HG03378 (cell line): ENCODE data around the gene SERPINB8.

Source experiments
- ATAC-seq: cut with Tn5 transposase; IDR thresholded peaks from one replicate; pipeline ENCODE4 v1.9.1; 2021; ENCODE audit warnings: mild to moderate bottlenecking, moderate library complexity; ENCODE audit not compliant: unreplicated experiment

SERPINB8 gene

DNA sequence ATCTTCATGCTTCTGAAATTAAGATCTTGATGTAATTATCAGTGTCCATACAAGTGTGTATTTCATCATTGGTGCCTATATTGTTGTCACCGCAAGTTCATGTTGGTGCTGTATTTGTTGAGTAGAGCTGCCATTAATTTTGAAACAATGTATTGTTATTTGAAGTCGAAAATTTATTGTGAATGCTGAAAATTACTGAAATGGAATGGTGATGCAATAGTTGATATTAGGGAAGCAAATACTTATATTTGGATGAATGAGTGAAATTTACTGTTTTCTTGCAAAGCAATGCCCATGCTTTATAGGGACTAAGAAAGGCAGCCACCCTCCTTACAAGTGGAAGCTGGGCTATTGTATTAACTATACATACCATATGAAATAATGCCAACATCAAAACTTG, 41.6 kb downstream of the SERPINB8 start:
- ATAC-seq, result no peak

DNA sequence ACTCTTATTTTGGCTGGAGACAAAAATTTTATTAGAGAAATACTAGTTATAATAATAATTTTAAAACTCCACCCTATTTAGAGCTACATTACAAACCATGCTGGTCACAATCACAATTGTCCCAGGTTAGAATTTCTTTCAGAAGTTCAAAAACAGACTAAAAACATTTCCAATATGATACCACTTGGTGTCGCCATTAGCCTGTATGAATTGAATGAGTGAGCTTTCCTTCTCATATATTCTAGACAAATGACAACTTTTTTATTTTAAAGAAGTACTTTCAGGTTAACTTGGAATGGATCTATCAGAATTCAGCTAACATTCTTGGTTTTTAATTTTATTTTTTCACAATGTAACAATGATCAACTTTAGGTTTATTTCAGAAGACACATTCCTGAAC, 48.0 kb downstream of the SERPINB8 start:
- no peak for ATAC-seq

DNA sequence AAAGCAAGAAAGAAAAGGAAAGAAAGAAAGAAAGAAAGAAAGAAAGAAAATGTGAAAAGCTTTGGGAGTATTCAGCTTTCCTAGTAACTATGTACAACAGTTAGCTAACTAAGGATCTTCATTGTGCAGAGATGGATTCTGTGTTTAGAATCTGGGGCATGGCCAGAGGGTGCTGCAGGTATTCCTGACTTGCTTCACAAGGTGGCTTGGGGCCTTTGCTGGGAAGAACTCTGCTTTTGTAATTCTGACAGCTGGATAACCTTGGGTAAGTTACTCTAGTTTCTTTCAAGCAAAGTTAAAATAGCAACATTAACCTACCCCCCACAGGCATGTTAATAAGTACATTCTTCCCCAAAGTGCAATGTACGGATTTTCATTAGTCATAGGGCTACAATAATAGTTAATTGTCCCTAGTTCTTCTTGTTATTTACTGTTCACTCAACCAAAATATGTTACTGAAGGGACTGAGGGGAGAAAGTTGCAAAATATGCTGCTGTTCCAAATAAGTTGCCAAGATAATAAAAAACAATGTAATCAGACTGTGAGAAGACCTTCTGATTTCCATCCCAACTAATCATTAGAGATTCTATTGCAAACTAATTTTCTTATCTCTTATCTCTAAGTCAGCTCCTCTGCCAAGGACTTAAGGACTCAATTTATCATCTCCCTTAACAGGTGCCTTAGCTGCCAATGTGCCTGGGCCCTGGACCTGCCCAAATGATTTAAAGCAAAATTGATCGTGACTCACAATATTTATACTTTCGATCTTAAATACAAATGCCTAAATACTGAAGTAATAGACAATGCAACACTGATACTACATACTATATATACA, 50.3 kb downstream of the SERPINB8 start:
- ATAC-seq, result no peak

DNA sequence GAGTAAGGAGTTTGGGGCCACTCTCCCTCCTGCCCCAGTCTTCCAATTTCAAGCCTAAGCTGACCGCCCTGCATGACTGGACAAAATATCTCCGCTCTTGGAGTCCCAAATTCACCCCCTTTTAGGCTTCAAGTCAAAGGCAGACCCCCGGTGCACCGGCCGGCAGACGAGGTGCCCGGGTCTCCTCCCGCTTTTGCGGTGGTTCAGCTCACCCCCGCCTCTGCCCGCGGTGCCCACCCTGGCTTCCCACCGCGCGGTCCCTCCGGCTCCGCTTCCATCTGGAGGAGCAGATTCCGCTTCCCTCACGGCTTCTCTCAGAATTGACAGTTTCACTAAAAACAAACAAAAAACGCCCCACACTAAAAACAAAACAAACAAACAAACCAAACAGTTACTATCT, 56.5 kb downstream of the SERPINB8 start:
- ATAC-seq, result no peak

DNA sequence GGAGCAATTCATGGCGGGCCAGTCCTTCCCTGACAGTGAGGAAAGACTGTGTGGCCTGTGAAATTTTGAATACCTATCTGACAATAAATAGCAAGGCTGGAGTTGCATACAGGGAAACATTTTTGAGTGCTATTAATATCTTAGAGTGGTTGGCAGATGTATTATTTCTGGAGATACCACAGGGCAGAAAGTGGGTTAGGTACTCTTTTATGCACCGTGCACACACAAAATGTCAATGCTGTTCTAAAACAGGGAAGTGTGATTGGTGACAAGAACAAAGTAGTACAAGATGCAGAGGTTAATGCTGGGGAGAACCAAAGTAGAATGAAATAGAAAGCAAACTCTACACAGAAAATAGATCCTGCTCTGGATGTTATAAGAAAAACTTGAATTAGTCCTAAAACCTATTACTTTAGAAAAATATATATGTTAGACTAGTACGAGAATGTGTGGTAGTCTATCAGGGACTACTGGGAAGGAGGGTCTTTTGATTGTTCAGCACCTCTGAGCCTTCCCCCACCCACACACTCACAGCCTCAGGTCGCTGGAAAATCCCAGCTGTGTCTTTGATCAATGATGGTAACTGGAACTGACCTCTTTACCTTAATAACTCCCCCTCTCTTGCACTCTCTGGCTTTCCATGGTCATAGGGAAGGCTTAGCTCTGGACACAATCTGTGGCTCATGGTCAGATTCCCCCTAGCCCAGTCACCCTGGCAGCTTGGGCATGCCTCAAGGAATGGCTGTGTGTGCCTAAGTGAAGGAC, 58.2 kb downstream of the SERPINB8 start:
- ATAC-seq, result peak; percentile 86

DNA sequence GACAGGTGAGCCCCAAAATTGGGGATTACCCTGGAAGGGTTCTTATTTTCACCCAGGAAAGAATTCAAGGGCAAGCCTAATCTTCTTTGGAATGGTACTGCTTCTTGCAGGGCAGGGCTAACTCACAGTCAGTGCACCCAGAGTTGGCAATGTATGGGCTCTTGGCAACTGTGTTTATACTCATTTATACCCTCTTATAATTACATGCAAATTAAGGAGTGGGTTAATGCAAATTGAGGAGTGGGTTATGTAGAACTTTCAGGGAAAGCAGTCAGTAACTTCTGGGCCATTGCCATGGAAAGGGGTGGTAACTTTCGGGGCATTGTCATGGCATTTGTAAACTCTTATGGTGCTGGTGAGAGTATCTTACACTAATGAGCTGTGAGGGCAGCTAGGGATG, 59.2 kb downstream of the SERPINB8 start:
- no peak for ATAC-seq

DNA sequence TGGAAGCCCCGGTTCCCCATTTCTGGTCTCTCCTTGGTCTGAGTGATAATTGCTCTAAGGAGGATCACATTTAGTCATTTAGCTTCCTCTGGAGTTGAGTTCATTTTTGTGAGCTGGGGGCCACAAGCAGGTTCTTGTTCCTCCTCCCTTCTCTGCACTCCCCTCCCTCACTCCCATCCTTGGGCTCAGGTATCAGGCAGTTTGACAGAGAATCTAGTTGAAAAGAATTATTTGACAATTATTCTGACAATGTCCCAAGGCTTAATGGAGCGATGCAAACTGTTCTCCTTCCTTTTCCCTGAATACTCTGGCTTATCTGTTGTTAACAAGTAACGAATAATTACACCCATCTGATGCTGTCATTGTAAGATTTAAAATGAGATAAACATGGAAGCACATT, 61.5 kb downstream of the SERPINB8 start:
- no peak for ATAC-seq

DNA sequence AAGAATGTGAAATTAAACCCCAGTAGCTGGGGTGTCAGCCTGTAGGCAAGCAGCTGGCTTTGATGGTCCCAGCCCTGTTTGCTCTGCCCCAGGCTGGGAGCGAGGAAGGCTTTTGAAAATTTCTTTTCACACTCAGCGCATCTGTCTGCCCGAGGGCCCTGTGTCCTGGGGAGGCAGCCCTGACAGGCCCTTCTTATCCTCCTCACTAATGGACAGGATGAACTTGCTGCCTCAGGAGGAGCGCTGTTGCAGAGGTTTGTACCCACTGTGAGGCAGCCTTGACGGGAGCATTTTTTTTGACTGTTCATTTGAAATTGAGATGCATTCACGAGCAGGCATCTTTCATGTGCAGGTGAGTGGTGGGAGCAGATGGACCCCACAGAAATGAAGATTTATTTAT, 62.4 kb downstream of the SERPINB8 start:
- no peak for ATAC-seq

DNA sequence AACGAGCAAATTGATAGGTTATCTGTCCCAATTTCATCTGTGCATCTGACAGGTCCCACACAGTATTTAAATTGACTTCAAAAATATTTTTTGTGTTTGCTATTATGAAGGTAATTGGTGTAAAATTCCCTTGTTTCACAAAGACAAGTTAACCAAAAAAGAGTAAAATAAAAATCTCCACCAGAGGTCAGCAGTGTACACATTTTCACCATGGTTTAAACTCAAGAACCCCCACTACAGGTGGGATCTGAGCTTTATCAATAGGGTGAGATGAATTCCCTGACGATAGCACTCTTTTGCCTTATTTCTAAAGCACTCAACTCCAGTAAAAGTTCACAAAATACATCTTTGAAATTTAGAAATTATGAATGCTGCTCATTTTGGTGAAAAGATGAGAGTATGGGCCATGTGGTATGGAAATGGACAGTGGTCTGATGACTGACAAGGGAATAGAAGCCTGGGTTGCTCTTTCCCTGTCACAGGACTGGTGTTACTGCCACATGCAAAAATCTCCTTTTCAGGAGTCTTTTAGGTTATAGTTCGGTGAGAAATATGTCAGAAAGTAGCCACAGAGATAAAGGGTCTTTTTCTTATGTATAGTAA, 68.0 kb downstream of the SERPINB8 start:
- ATAC-seq, result peak; percentile 86
